Measurements from ENCODE around the gene FADS2.

FADS2 gene

GRCh38 chr11:61828629-61829407, 718 bp downstream of the FADS2 start:
- H3K27me3 ChIP-seq (ENCODE audit: insufficient read depth, poor library complexity, severe bottlenecking), result no peaks in the 10 kb centered on the region
- peaks cover 15% of the 10 kb centered on the region for H3K4me1 ChIP-seq (ENCODE audit: insufficient read depth, poor library complexity, severe bottlenecking)
- H3K36me3 ChIP-seq (ENCODE audit: low read depth), result peaks cover 48% of the 10 kb centered on the region
- no peak for DNase-seq (ENCODE audit: low spot score)
- TF ChIP-seq CTCF (IDR thresholded peaks at IDR 0.05; ENCODE audit: poor library complexity, severe bottlenecking), result peak; percentile 57
- peak overlapping the region; percentile 76 for H3K27ac ChIP-seq (ENCODE audit: poor library complexity, severe bottlenecking)
- peak overlapping the region; percentile 54 for H3K4me3 ChIP-seq (ENCODE audit: severe bottlenecking)
- ATAC-seq (ENCODE audit: low read depth), result peak; percentile 40; the same call in 2 of the 3 replicates
- H3K9me3 ChIP-seq (ENCODE audit: severe bottlenecking), result no peaks in the 10 kb centered on the region

- DNase-seq (ENCODE audit: low spot score) (no peak), ATAC-seq (ENCODE audit: low read depth) (no peak)
- no peaks in the 10 kb centered on the region for H3K27me3 ChIP-seq (ENCODE audit: insufficient read depth, poor library complexity, severe bottlenecking)
- no peaks in the 10 kb centered on the region for H3K9me3 ChIP-seq (ENCODE audit: severe bottlenecking)
- peak overlapping the region; percentile 54 for H3K4me3 ChIP-seq (ENCODE audit: severe bottlenecking)
- no peak for TF ChIP-seq CTCF (IDR thresholded peaks at IDR 0.05; ENCODE audit: poor library complexity, severe bottlenecking)
- H3K36me3 ChIP-seq (ENCODE audit: low read depth), result peaks cover 54% of the 10 kb centered on the region
- peak overlapping the region; percentile 76 for H3K27ac ChIP-seq (ENCODE audit: poor library complexity, severe bottlenecking)
- H3K4me1 ChIP-seq (ENCODE audit: insufficient read depth, poor library complexity, severe bottlenecking), result peaks cover 22% of the 10 kb centered on the region
Measured at GRCh38 chr11:61829806-61830205, 1.7 kb downstream of the FADS2 start.

GRCh38 chr11:61830237-61831105, 2.4 kb downstream of the FADS2 start:
- Histone ChIP-seq H3K4me3 (ENCODE audit: severe bottlenecking) (peak overlapping the region; percentile 54), H3K36me3 (ENCODE audit: low read depth) (peaks cover 55% of the 10 kb centered on the region), H3K27me3 (ENCODE audit: insufficient read depth, poor library complexity, severe bottlenecking) (no peaks in the 10 kb centered on the region), H3K27ac (ENCODE audit: poor library complexity, severe bottlenecking) (peak overlapping the region; percentile 76), H3K4me1 (ENCODE audit: insufficient read depth, poor library complexity, severe bottlenecking) (peaks cover 22% of the 10 kb centered on the region), H3K9me3 (ENCODE audit: severe bottlenecking) (no peaks in the 10 kb centered on the region)
- DNase-seq (ENCODE audit: low spot score) (no peak), ATAC-seq (ENCODE audit: low read depth) (no peak)
- TF ChIP-seq CTCF (IDR thresholded peaks at IDR 0.05; ENCODE audit: poor library complexity, severe bottlenecking), result no peak

- ATAC-seq (ENCODE audit: low read depth) (no peak), DNase-seq (ENCODE audit: low spot score) (no peak)
- Histone ChIP-seq H3K36me3 (ENCODE audit: low read depth) (peaks cover 72% of the 10 kb centered on the region), H3K27ac (ENCODE audit: poor library complexity, severe bottlenecking) (peak overlapping the region; percentile 76), H3K27me3 (ENCODE audit: insufficient read depth, poor library complexity, severe bottlenecking) (no peaks in the 10 kb centered on the region), H3K9me3 (ENCODE audit: severe bottlenecking) (no peaks in the 10 kb centered on the region), H3K4me3 (ENCODE audit: severe bottlenecking) (no peak overlapping the region), H3K4me1 (ENCODE audit: insufficient read depth, poor library complexity, severe bottlenecking) (peaks cover 22% of the 10 kb centered on the region)
- no peak for TF ChIP-seq CTCF (IDR thresholded peaks at IDR 0.05; ENCODE audit: poor library complexity, severe bottlenecking)
Measured at GRCh38 chr11:61832207-61832606, 4.1 kb downstream of the FADS2 start.

All from RWPE2 (cell line).